DOHH2 (cell line): Measurements from ENCODE around the gene MRM2.

Experiments
- H3F3A ChIP-seq: fragments of 200-600 bp; sonication (generic), shearing (Covaris generic); 2 replicates; pipeline ENCODE4 v1.6.0; 2016; ENCODE audit warnings: antibody characterized with exemption, mild to moderate bottlenecking; ENCODE audit not compliant: control insufficient read depth, insufficient read depth
- H3K27ac ChIP-seq: fragments of 200-600 bp; sonication (generic); 2 replicates; pipeline ENCODE4 v1.5.1; 2014; ENCODE audit warnings: low read depth, mild to moderate bottlenecking, low read length, moderate library complexity
- H3K27me3 ChIP-seq: fragments of 200-600 bp; sonication (generic); 2 replicates; pipeline ENCODE4 v1.6.1; 2014; ENCODE audit warnings: mild to moderate bottlenecking, low read length, mixed read lengths; ENCODE audit not compliant: control insufficient read depth
- H3K36me3 ChIP-seq: fragments of 200-600 bp; sonication (generic); 2 replicates; pipeline ENCODE4 v1.6.1; 2014; ENCODE audit warnings: mild to moderate bottlenecking, low read length, moderate library complexity, mixed read lengths; ENCODE audit not compliant: control insufficient read depth
- H3K4me1 ChIP-seq: fragments of 200-600 bp; sonication (generic); 2 replicates; pipeline ENCODE4 v1.6.1; 2014; ENCODE audit warnings: mild to moderate bottlenecking, low read length, mixed read lengths; ENCODE audit not compliant: control insufficient read depth
- H3K4me2 ChIP-seq: fragments of 200-600 bp; sonication (generic); 2 replicates; pipeline ENCODE4 v1.6.0; 2014; ENCODE audit warnings: mild to moderate bottlenecking, low read length, moderate library complexity
- H3K4me3 ChIP-seq: fragments of 200-600 bp; sonication (generic); 2 replicates; pipeline ENCODE4 v1.5.1; 2014; ENCODE audit warnings: mild to moderate bottlenecking, low read length, mixed read lengths
- H3K79me2 ChIP-seq: fragments of 200-600 bp; sonication (generic); 2 replicates; pipeline ENCODE4 v1.6.1; 2014; ENCODE audit warnings: mild to moderate bottlenecking, low read length, mixed read lengths; ENCODE audit not compliant: control insufficient read depth
- H3K9me2 ChIP-seq: fragments of 200-600 bp; sonication (generic); replicated peaks from 2 replicates; pipeline ENCODE4 v1.6.1; 2014; ENCODE audit warnings: mild to moderate bottlenecking, low read length, mixed read lengths; ENCODE audit not compliant: control insufficient read depth
- H3K9me3 ChIP-seq: fragments of 200-600 bp; sonication (generic); 2 replicates; pipeline ENCODE4 v1.6.1; 2014; ENCODE audit warnings: antibody characterized with exemption, low read length, mixed read lengths; ENCODE audit not compliant: control insufficient read depth, insufficient read depth
- H4K20me1 ChIP-seq: fragments of 200-600 bp; sonication (generic); 2 replicates; pipeline ENCODE4 v1.6.0; 2014; ENCODE audit warnings: low read depth, mild to moderate bottlenecking, antibody characterized with exemption, low read length, moderate library complexity; ENCODE audit not compliant: control insufficient read depth, insufficient read depth
- CTCF ChIP-seq: fragments of 200-600 bp; sonication (generic); IDR thresholded peaks from one replicate; pipeline ENCODE4 v1.5.1; 2014; ENCODE audit warnings: antibody characterized with exemption, mild to moderate bottlenecking, low read depth, low read length; ENCODE audit not compliant: poor library complexity, severe bottlenecking
- EZH2phosphoT487 ChIP-seq: fragments of 200-600 bp; sonication (generic); IDR thresholded peaks from 2 replicates; pipeline ENCODE4 v1.6.1; 2017; ENCODE audit warnings: borderline replicate concordance, mild to moderate bottlenecking, antibody characterized with exemption, low read length, moderate library complexity, mixed read lengths

The MRM2 gene

DNA sequence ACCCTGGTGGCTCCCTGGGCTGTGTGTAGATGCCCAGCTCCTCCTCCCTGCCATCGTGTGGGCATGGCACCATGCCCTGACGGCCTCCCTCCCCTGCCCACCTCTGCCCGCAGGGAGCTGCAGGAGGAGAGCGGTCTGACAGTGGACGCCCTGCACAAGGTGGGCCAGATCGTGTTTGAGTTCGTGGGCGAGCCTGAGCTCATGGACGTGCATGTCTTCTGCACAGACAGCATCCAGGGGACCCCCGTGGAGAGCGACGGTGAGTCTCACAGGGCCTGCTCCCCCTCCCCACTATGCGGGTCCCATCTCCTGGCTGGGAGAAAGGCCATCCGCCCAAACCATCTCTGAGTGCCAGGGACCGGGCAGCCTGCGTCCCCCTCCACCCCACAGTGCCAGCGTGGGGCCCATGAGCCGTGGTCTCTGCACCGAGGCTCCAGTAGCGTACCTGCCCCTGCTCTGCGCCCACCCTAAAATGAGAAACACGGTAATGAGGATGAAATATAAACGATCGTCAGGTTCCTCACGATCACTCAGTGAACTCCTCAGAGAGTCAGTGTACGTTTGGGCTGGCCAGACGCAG, 7.8 kb upstream of the MRM2 start:
- Histone ChIP-seq H3K27ac (no peak overlapping the region), H3K9me3 (no peaks in the 10 kb centered on the region), H3K27me3 (no peaks in the 10 kb centered on the region), H4K20me1 (no peaks in the 10 kb centered on the region), H3K4me2 (no peak overlapping the region), H3F3A (peaks cover 14% of the 10 kb centered on the region; the same call in 1 of the 2 replicates), H3K79me2 (peaks cover 4% of the 10 kb centered on the region), H3K4me1 (peaks cover 20% of the 10 kb centered on the region), H3K4me3 (no peak overlapping the region), H3K9me2 (no peaks in the 10 kb centered on the region), H3K36me3 (peaks cover 53% of the 10 kb centered on the region)
- no peak for TF ChIP-seq EZH2phosphoT487
- TF ChIP-seq CTCF = no peak

DNA sequence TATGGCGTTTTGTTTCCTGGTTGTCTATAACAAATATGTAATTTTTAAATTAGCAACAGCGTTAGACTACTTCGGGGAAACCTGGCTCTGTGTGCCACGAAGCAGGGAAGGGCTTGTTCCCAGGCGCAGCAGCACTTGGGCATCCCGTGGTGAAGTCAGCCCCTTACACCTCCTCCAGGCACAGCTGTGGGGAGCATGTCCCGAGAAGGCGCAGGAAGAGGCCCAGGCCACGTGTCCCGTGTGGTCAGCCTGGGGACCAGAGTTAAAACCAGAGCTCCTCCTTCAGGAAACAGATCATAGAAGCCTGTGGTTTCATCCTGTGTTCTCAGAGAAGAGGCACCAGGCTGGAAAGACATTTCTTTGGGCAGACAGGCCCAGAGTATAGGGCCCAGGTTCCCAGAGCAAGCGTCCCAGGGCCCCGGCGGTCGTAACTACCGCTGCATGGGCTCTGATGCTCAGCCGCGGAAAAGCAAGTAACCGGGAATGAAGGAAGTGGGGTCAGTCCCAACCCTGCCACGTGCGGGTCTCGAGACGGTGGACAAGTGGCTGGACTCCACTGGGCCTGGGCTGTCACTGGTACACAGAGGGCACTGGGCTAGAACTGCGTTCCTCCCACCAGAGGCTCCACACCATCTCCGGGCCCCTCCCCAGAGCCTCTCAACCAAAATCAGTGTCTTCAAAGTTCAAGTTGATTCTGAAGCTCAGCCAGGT, 7.1 kb upstream of the MRM2 start:
- no peak overlapping the region for H3K27ac ChIP-seq
- no peak overlapping the region for H3K4me3 ChIP-seq
- H3K4me1 ChIP-seq = peaks cover 24% of the 10 kb centered on the region
- H3K27me3 ChIP-seq = no peaks in the 10 kb centered on the region
- no peaks in the 10 kb centered on the region for H4K20me1 ChIP-seq
- H3K79me2 ChIP-seq = peaks cover 5% of the 10 kb centered on the region
- H3K9me3 ChIP-seq = no peaks in the 10 kb centered on the region
- H3F3A ChIP-seq = peaks cover 14% of the 10 kb centered on the region; the same call in 1 of the 2 replicates
- H3K36me3 ChIP-seq = peaks cover 48% of the 10 kb centered on the region
- TF ChIP-seq CTCF (no peak), EZH2phosphoT487 (no peak)
- H3K9me2 ChIP-seq = no peaks in the 10 kb centered on the region
- no peak overlapping the region for H3K4me2 ChIP-seq

GRCh38 chr7:2247141-2247995, 5.4 kb upstream of the MRM2 start:
- Histone ChIP-seq H3K27ac (0 out of 2 replicates have a peak overlapping the region, but pooled peaks have one; percentile 12), H3K27me3 (no peaks in the 10 kb centered on the region), H3K9me2 (no peaks in the 10 kb centered on the region), H3K4me1 (peaks cover 41% of the 10 kb centered on the region), H3K4me2 (peak overlapping the region; percentile 41), H3K79me2 (peaks cover 23% of the 10 kb centered on the region), H3K36me3 (peaks cover 41% of the 10 kb centered on the region), H3K4me3 (no peak overlapping the region), H3K9me3 (no peaks in the 10 kb centered on the region), H4K20me1 (no peaks in the 10 kb centered on the region), H3F3A (peaks cover 14% of the 10 kb centered on the region; the same call in 1 of the 2 replicates)
- TF ChIP-seq EZH2phosphoT487 = no peak
- TF ChIP-seq CTCF = peak; percentile 99
